ENCODE results near the gene PDE11A.

DNA sequence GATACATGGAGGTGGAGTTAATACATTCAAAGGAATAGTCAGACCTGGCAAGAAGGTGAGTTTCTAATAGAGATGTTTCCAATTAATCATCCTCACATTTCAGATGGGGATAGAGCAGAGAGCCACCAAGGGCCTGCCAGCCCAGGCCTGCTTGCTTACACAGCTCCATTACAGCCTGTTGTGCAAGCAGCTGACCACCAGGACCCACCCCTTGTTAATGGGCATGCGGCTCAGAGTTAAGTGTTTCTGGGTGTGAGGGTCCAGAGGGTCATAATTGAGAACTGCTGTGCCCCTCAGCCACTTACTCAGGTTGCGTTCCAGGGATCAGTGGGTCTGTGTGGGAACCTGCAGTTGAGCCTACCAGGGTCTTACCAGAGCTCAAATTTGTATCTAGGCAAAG, 480.2 kb downstream of the PDE11A start:
- TF ChIP-seq CTCF (IDR thresholded peaks at IDR 0.05): no peak
- no peak for TF ChIP-seq POLR2A (IDR thresholded peaks at IDR 0.05)

Measured in adrenal gland (tissue), 5 donors.